HL-60 (cell line): ENCODE measurements around the gene ADM2.
"Not testable (repeated sequence)": the region's sequence is repeated elsewhere in the genome, so short reads cannot be mapped to it uniquely, and the experiment has no call there.

Experiments used
- DNase-seq, 2 experiments: peaks; one replicate each; pipeline ENCODE4 v3.0.0-alpha.2; 2010 to 2020; ENCODE audit warnings: low read depth in 1 of 2, low spot score in 1 of 2
- H3K27ac ChIP-seq: fragments of 250-450 bp; sonication (Bioruptor Pico); replicated peaks from 2 replicates; pipeline ENCODE4 v1.5.1; 2020; ENCODE audit warnings: mild to moderate bottlenecking, moderate library complexity
- H3K27me3 ChIP-seq: fragments of 250-450 bp; sonication (Bioruptor Pico); 2 replicates; pipeline ENCODE4 v1.5.1; 2021; ENCODE audit warnings: mild to moderate bottlenecking, moderate library complexity; ENCODE audit not compliant: insufficient read depth, poor library complexity, severe bottlenecking
- H3K4me3 ChIP-seq: replicated peaks from 2 replicates; pipeline ENCODE4 v1.5.1; 2011; ENCODE audit warnings: mild to moderate bottlenecking, control low read depth, low read length; ENCODE audit not compliant: insufficient read depth
- GABPA ChIP-seq: IDR thresholded peaks from 2 replicates; pipeline ENCODE4 v1.6.1; 2012; ENCODE audit warnings: low read depth
- POLR2AphosphoS5 ChIP-seq: IDR thresholded peaks from 2 replicates; pipeline ENCODE4 v1.6.1; 2012; ENCODE audit warnings: low read depth
- SPI1 ChIP-seq: IDR thresholded peaks from 2 replicates; pipeline ENCODE4 v1.6.1; 2012; ENCODE audit warnings: low read depth, mild to moderate bottlenecking, borderline replicate concordance
- long read RNA-seq: library from polyadenylated mRNA; unstranded; transcript quantifications from one replicate; pipeline ENCODE4 v2.0.0, GENCODE V29; 2020
- TF ChIP-seq, protein P1 (sequence below): IDR thresholded peaks from 2 replicates; pipeline ENCODE4 v1.6.1; 2012; ENCODE audit warnings: low read depth; ENCODE audit not compliant: insufficient replicate concordance
- TF ChIP-seq, protein P2 (sequence below): IDR thresholded peaks from one replicate; pipeline ENCODE4 v1.5.1; 2011; ENCODE audit warnings: low read length, control low read depth, inconsistent platforms; ENCODE audit not compliant: insufficient read depth

The ADM2 gene, protein sequence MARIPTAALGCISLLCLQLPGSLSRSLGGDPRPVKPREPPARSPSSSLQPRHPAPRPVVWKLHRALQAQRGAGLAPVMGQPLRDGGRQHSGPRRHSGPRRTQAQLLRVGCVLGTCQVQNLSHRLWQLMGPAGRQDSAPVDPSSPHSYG
- long read RNA-seq = 0 reads

DNA sequence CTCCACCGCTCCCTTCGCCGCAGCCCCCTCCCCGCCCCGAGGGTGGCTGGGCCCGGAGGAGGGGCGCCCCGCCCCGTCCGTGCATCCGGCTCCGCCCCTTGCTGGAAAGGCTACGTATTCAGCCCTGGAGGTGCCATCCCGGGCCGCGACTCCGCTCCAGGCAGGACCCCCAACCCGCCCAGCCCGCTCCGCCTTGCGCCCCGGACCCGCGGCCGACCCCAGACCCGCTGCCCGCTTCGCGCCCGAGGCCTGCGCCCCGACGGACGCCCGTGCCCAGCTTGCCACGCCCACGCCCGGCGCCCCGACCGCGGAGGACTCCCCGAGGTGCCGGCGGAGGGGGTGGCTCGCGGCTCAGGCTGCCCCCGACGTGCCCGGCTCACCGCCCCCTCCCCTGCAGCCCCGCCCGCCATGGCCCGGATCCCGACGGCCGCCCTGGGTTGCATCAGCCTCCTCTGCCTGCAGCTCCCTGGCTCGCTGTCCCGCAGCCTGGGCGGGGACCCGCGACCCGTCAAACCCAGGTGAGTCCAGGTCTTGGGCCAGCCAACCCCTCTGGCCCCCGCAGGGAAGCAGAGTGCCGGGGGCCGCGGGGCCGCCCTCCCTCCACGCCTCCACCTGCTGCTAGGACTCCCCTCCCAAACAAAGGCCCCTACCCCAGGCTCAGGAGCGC is at the start of gene ADM2:
Gene ADM2, plus strand, starts transcription at position 104 of the 667 bp plus-strand sequence. Its CDS starts 305 bp downstream, at position 409.
- Histone ChIP-seq H3K4me3 (peak within 1 kb of the TSS; percentile 35), H3K27me3 (peaks cover 25% of the 10 kb centered on the region), H3K27ac (no peak within 1 kb of the TSS)
- TF ChIP-seq, protein P1, sequence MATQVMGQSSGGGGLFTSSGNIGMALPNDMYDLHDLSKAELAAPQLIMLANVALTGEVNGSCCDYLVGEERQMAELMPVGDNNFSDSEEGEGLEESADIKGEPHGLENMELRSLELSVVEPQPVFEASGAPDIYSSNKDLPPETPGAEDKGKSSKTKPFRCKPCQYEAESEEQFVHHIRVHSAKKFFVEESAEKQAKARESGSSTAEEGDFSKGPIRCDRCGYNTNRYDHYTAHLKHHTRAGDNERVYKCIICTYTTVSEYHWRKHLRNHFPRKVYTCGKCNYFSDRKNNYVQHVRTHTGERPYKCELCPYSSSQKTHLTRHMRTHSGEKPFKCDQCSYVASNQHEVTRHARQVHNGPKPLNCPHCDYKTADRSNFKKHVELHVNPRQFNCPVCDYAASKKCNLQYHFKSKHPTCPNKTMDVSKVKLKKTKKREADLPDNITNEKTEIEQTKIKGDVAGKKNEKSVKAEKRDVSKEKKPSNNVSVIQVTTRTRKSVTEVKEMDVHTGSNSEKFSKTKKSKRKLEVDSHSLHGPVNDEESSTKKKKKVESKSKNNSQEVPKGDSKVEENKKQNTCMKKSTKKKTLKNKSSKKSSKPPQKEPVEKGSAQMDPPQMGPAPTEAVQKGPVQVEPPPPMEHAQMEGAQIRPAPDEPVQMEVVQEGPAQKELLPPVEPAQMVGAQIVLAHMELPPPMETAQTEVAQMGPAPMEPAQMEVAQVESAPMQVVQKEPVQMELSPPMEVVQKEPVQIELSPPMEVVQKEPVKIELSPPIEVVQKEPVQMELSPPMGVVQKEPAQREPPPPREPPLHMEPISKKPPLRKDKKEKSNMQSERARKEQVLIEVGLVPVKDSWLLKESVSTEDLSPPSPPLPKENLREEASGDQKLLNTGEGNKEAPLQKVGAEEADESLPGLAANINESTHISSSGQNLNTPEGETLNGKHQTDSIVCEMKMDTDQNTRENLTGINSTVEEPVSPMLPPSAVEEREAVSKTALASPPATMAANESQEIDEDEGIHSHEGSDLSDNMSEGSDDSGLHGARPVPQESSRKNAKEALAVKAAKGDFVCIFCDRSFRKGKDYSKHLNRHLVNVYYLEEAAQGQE = no peak
- TF ChIP-seq POLR2AphosphoS5 = no peak
- TF ChIP-seq GABPA = no peak
- TF ChIP-seq SPI1 = no peak
- TF ChIP-seq, protein P2, sequence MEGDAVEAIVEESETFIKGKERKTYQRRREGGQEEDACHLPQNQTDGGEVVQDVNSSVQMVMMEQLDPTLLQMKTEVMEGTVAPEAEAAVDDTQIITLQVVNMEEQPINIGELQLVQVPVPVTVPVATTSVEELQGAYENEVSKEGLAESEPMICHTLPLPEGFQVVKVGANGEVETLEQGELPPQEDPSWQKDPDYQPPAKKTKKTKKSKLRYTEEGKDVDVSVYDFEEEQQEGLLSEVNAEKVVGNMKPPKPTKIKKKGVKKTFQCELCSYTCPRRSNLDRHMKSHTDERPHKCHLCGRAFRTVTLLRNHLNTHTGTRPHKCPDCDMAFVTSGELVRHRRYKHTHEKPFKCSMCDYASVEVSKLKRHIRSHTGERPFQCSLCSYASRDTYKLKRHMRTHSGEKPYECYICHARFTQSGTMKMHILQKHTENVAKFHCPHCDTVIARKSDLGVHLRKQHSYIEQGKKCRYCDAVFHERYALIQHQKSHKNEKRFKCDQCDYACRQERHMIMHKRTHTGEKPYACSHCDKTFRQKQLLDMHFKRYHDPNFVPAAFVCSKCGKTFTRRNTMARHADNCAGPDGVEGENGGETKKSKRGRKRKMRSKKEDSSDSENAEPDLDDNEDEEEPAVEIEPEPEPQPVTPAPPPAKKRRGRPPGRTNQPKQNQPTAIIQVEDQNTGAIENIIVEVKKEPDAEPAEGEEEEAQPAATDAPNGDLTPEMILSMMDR = no peak
- no peak for DNase-seq

DNA sequence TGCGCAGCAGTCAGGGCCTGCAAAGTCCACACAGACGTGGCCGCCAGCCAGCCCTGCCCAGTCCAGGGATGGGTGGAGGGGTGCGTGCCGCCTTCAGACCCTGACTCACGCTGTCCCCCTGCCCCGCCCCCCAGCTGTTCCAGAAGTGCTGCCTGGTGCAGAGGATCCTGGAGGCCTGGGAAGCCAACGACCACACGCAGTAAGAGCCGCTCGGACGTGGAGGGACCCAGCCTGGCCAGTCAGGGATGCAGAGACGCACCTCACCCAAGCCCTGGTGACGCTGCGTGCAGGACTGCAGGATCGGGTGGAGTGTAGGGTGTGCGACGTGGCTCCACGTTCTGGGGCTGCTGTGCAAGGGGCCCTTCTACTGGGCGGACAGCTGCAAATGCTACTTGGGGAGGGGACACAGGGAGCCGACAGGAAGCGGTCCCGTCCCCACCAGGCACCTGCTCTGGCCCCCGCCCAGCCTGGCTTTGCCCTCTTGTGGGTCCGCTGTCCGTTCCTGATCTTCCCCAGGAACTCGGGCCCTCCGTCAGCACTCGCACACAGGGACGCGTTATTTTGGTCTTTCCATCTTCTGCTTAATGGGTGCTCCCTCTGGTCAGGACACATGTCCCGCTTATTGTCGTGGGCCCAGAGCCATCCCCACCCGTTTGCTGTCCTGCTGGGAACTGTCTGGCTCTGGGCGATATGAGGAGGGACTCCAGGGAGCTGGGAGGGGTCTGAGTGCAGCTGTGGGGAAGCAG is 49.0 kb upstream of the ADM2 start:
- no peaks in the 10 kb centered on the region for H3K27me3 ChIP-seq
- DNase-seq = no peak
- no peak overlapping the region for H3K27ac ChIP-seq
- TF ChIP-seq POLR2AphosphoS5 (no peak), GABPA (no peak), SPI1 (no peak)
- TF ChIP-seq, protein P1 = no peak
- TF ChIP-seq, protein P2 = no peak
- no peak overlapping the region for H3K4me3 ChIP-seq

DNA sequence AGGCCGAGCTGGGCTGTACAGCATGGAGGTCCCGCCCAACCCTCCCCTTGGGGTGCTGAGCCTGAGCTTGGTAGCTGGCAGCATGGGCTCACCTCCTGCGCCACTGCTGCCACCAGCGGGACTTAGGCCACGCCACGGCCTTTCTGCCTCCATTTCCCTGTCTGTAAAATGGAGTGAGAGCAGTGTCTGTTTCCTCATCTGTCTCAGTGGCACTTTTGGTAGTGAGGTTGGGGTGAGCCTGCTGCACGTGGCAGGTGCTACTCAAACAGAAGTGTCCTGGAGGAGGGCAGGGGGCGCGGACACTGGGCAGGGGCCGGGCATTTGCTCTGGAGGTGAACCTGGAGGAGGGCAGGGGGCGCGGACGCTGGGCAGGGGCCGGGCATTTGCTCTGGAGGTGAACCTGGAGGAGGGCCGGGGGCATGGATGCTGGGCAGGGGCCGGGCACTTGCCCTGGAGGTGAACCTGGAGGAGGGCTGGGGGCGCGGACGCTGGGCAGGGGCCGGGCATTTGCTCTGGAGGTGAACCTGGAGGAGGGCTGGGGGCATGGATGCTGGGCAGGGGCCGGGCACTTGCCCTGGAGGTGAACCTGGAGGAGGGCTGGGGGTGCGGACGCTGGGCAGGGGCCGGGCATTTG is 48.3 kb upstream of the ADM2 start:
- H3K4me3 ChIP-seq = not testable (repeated sequence)

DNA sequence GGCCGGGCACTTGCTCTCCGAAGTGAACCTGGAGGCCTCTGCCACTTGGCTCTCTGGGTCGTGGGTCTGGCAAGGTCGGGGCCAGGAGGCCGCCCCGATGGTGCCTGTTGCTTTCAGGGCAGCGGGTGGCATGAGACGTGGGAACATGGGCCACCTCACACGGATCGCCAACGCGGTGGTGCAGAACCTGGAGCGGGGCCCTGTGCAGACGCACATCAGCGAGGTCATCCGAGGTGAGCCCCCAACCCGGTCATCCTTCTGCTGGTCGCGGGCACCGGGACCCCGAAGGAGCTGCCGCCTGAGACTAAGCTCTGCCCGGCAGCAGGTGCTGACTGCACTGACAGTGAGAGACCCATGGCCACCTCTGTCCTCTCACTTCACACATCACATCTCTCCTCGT is 46.5 kb upstream of the ADM2 start:
- Histone ChIP-seq H3K27ac (no peak overlapping the region), H3K4me3 (no peak overlapping the region), H3K27me3 (no peaks in the 10 kb centered on the region)
- TF ChIP-seq, protein P1 = no peak
- DNase-seq = no peak

More for the DNA sequence above, 48.3 kb upstream of the ADM2 start:
- H3K27me3 ChIP-seq, H3K27ac ChIP-seq, DNase-seq: not testable (repeated sequence)
